Colon (tissue), 2 donors: ENCODE data around the gene PCSK9.

ENCODE experiments used
- FAIRE-seq: peaks from 2 replicates; lab custom pipeline; 2012; peaks lifted over from hg19 to GRCh38; lab: Jason Lieb, UNC
- donor health status: control.
- donor health status: control.

PCSK9 gene

DNA sequence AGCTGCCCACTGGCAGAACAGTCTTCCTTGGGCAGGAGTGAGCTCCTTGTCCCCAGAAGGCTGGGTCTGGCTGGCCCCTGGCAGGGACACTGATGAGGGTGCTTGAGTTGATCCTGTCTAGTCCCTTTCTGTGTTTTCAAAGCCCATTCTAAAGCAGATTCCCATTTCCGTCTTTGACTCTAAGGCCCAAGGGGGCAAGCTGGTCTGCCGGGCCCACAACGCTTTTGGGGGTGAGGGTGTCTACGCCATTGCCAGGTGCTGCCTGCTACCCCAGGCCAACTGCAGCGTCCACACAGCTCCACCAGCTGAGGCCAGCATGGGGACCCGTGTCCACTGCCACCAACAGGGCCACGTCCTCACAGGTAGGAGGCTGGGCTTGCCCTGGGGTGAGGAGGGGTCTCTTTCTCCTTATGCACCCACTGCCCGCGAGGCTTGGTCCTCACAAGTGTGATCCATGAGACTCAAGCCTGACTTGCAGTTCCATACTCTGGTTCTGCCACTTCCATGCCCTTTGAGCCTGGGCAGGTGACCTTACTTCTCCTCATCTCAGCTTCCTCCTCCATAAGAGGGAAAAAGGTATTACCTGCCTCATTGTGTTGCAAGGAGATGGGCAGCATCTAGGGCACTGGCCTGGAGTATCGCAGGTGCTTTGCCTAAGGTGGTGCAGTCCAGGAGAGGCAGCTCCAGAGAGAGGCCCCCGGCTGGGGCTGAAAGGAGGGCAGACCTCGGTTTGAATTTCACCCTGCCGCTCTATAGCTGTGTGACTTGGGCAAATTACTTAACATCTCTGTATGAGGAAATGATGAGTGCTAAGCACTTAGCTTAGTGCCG, 20.2 kb downstream of the PCSK9 start:
- FAIRE-seq = no peak

DNA sequence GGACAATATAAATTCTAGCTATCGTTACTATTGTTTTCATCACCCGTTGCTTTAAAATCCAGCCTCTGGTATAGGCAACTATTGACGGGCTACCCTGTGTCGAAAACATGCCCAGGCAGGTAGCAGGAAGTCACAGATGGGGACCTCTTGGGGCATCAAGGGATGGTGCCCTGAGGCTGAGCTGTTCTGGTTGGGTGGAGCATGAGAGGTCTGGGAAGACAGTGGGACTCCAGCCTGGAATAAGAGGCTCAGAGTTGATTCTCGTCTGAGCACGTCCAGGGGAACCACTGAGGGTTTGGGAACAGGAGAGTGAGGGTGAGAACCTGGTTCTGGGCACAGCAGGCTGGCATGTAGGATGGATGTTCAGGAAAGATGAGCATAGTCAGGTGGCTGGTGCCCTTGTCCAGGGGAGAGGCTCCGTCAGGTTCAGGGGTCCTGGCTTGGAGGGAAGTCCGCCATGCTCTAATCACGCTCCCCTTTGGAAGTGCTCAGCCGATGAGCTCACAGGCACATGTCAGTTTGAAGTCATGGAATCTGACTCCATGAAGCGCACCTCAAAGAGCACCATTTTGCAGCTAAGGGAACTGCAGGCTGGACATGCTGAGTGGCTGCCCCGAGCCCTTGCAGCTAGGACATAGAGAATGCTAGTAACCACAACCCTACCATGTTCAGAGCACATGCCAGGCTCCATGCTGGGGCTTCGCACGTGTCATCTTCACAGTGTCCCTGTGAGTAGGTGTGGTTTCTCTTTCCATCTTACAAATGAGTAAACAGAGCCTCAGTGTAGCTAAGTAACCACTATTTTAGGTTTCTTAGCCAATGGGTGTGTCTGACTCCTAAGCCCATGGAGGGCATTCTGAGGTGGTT, 21.0 kb downstream of the PCSK9 start:
- FAIRE-seq = no peak

DNA sequence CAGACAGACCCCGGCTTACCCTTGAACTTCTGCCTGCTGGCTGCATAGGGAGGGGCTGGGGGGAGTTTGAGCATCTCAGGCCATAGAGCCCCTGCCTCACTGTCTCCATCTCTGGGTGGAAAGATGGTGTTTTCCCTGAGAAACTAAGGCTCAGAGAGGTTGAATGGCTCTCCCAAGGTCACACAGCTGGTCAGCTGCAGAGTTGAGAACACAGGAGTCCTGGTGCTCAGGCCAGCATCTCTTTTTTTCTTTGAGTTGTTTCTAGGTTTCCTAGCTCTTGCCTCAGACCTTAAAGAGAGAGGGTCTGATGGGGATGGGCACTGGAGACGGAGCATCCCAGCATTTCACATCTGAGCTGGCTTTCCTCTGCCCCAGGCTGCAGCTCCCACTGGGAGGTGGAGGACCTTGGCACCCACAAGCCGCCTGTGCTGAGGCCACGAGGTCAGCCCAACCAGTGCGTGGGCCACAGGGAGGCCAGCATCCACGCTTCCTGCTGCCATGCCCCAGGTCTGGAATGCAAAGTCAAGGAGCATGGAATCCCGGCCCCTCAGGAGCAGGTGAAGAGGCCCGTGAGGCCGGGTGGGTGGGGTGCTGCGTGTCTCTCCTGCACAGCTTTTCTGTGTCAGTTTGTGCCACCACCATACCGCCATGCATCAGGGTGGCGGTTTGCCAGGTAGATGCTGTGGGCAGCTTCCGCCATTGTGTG, 21.8 kb downstream of the PCSK9 start:
- FAIRE-seq = no peak

DNA sequence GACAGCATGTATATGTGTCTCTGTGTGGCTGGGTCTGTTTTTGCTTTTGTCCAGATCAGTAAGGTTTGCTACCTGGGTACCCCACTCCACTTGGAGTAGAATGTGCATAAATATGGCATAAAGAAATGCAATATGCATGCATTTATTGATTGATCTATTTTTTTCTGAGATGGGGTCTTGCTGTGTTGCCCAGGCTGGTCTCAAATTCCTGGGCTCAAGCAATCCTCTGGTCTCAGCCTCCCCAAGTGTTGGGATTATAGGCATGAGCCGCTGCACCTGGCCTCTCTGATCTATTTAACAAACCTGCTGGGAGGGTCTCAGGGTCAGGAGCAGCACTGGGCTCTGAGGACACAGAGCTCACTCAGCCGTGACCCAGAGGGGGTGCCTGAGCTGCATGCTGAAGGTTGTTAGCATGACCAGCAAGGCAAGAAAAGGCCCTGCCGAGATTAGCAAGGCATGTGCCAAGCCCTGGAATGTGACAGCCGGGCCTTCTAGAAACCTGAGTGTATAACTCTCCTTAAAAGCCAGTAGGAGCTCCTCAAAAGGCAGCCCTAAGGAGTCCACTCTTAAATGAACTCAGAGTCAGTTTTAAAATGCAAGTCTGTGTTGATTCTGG, 22.5 kb downstream of the PCSK9 start:
- no peak for FAIRE-seq

DNA sequence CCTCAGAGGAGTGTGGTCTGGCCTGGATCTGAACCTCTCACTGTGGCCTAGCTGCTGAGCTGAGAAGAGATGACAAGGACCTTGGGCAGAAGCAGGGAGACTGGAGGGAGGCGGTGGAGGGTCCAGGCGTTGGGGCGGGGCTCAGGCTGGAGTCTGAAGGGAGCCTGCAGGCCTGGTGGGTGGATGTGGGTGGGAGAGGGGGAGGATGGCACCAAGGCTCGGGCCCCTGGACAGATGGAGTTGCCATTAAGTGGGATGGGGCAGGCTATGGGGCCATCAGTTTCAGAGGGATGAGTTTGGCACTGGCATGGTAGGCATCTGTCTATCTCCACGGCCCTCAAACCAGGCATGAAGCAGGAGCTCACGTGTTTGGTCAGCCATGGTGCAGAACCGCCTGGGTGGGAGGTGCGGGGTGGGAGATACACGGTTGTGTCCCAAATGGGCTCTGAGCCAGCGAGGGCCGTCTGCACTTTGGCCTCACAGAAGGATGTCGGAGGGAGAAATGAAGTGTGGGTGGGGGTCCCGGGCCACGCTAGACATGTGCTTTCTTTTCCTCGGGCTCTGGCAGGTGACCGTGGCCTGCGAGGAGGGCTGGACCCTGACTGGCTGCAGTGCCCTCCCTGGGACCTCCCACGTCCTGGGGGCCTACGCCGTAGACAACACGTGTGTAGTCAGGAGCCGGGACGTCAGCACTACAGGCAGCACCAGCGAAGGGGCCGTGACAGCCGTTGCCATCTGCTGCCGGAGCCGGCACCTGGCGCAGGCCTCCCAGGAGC, 23.6 kb downstream of the PCSK9 start:
- no peak for FAIRE-seq

DNA sequence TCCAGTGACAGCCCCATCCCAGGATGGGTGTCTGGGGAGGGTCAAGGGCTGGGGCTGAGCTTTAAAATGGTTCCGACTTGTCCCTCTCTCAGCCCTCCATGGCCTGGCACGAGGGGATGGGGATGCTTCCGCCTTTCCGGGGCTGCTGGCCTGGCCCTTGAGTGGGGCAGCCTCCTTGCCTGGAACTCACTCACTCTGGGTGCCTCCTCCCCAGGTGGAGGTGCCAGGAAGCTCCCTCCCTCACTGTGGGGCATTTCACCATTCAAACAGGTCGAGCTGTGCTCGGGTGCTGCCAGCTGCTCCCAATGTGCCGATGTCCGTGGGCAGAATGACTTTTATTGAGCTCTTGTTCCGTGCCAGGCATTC, 24.2 kb downstream of the PCSK9 start:
- FAIRE-seq = no peak

DNA sequence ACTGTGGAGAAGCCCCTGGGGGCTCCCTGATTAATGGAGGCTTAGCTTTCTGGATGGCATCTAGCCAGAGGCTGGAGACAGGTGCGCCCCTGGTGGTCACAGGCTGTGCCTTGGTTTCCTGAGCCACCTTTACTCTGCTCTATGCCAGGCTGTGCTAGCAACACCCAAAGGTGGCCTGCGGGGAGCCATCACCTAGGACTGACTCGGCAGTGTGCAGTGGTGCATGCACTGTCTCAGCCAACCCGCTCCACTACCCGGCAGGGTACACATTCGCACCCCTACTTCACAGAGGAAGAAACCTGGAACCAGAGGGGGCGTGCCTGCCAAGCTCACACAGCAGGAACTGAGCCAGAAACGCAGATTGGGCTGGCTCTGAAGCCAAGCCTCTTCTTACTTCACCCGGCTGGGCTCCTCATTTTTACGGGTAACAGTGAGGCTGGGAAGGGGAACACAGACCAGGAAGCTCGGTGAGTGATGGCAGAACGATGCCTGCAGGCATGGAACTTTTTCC, 24.8 kb downstream of the PCSK9 start:
- no peak for FAIRE-seq

DNA sequence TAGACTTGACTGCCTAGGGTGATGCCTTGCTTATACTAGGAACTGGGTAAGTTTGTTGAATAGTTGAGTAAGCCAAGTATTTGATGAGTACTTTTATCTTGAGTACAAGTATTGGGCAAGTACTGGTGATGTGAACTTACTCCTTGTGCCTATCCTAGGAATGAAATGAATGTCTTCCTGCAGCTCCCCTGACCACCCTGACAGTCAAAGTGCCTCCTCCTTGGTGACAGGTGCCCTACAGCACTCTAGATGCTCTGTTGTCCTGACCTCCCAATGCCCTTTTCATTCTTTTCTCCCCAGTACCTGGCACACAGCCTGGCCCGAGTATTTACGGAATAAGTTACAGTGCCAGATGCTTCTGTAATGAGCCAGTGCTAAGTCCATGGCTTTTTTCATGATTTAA, 25.5 kb downstream of the PCSK9 start:
- no peak for FAIRE-seq

DNA sequence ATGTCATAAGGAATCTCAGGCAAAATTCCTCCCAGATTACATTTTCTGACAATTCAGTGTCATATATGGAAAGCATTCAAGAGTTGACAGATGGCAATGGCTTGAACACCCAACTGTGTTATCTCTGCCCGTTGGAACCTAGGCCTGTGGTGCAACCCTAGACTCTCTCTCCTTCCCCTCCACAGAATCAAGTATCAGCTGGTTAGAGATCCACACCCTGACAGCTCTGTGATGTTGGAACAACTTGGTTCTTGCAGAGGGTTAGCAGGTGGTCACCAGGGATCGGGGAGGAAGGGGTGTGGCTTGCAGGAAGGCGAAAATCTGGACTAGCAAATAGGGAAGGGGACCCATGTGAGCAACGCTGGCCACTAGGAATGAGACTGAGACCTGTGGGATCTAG, 26.3 kb downstream of the PCSK9 start:
- no peak for FAIRE-seq

DNA sequence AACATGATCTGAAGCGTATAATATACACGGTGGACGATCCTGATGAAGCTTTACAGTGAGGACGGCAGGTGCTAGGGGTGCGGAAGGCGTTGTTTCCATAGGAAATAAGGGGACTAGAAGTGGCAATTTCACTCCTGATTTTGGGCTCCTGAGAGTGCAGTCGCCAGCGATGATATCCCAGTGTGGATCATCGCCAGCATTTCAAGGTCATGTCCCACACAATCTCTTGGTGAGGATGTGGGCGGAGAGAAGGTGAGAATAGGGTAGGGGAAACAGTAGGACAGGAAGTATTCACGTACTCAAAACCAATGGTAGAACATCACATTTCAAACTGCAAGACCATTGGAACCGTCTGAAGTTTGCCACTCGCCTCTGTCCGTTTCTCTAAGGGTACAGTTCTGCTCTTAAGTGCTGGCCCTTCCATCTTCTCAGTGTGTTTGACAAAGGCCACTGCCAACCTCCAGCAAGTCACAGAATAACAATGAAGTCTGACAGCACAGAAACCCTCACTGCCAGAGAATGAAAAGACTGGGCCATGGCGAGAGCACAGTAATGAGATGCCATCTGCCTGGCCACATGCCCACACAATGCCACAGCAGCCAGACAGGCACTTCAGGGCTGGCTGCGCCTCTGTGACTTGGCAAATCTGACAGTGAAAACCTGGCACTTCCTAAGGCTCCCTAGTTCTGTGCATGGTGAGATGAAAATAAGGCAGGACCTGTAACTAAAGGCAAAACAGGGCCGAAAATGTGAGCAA, 27.9 kb downstream of the PCSK9 start:
- no peak for FAIRE-seq

DNA sequence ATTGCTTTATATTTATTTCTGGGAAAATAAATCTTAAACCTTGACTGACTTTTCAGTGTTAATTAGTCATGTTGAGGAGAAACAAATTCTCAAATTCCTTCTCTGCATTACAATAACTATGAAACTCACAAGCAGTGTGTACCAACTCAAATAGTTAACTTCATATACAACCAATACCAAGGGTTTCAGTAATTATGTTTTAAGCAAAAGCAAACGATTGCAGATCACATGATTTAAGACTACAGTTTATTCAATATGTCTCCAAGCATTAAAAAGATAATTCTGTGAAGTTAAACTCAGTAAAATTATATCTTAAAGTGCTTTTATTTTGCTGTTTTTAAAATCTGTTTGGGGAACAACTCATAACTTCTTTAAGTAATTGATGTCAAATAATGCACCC, 28.6 kb downstream of the PCSK9 start:
- no peak for FAIRE-seq

DNA sequence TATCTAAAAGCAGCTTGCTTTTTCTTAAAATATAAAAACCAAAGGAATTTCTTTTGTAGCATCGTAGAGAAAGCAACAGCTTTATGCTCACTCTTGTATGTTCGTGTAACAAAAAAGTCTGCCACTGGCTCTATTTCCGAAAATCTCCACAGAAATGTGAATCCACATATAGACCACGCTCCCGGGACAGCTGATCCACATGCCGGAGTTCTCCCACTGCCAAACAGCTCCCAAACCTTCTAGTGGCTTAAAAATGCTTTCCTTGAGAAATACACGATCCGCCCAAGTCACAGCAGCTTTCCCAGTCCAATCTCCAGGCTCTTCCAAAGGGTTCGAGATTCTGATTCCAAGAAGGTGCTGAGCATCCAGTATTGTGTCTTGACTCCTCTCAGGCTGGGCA, 29.3 kb downstream of the PCSK9 start:
- FAIRE-seq = no peak

DNA sequence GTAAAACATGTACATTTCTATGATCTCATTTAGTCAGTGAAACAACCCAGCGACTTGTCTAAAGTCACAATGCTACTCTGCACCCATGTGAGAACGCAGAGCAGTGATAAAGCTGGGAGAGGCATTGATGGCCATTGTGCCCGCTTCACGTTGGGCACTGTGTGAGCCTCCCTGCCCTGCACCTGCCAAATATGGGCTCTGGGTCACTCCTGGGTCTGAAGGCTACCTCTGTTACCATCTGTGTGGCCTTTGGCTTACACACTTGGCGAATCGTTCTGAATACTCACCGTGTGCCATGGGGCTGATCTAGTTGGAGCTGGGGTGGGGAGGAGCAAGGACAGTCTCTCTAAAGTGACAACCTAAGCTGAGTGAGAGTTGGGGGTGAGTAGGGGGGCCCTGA, 29.9 kb downstream of the PCSK9 start:
- no peak for FAIRE-seq

DNA sequence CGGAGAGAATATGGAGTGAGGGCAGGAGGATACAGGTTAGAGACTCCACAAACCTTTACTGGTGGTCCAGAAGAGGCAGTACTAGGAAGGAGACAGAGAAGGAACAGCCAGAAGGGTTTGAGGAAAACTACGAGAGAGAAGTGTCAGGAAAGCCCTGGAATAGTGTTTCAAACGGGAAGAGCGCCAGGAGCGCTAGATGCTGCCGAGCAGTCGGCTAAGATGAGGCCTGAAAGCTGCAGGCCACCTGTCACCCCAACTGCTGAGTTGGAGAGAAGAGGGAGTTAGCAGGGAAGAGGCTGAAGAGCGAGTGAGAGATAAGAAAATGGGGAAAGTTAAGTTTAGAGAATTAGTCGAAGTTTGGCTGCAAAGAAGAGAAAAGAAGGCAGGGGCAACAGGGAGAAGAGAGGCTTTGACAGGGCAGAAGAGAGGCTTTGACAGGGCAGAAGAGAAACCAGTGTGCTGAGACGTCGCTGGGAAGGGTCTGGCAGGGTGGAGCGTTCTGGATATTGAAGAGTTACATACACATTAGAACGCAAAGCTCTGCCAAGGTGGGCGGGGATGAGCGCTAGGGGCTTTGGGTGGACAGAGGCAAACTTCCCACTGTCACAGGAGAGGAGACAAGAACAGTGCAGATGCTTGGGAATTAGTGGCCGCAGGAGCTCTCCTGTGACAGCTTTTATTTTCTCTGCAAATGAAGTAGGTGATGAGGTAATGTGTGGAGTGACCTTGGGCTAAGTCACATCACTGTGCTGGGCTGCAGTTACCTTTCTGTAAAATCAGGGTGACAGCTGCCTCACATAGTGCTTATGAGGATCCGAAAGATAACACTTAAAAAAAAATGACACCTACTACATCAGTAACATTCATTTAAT, 31.2 kb downstream of the PCSK9 start:
- FAIRE-seq = no peak

DNA sequence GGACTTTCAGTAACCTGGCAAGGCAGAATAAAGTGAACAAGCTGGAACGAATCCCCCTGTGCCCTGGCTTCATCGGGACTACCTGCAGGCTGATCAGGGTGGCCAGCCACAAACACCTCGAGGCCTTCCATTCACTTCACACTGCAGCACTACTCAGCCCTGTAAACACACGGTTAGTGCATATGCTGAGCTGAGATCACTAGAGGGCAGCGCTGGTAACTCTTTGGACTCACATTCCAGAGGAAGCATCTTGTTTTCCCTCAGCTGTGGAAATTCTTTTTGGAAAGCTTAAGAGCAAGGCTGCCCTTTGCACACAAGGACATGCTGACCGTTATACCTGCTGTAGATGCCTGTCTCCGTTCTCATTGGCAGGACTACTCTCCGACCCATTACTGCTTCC, 32.1 kb downstream of the PCSK9 start:
- FAIRE-seq = no peak

DNA sequence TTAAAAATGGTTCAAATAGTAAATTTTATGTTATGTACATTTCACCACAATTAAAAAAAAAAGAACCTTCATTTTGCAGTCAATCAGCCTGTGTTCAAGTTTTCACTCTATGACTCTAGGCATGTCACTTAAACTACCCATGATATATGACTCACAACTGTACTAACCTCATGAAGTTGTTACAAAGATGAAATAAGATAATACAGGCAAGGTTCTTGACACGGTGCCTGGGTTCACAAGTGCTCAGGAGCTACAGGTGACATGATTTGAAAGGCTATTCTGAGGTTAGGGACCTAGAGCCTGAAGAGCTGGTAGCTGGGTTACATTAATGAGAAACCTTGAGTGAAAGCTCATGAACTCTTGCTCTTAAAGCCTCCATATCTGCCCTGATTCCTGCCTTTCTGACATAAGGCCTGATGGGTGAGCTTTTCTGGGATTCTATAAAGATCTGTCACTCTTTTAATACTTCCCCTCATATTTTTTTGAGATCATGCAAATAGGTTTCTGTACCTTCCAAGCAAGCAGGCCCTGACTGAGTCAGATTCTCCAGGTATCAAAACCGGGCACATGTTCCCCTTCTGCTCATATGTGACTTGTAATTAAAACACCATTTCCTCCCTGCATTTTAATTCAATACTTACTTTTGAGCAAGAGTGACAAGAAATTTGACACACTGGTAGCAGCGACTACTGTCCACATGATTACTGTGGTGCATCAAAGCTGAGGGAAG, 34.0 kb downstream of the PCSK9 start:
- FAIRE-seq = no peak

DNA sequence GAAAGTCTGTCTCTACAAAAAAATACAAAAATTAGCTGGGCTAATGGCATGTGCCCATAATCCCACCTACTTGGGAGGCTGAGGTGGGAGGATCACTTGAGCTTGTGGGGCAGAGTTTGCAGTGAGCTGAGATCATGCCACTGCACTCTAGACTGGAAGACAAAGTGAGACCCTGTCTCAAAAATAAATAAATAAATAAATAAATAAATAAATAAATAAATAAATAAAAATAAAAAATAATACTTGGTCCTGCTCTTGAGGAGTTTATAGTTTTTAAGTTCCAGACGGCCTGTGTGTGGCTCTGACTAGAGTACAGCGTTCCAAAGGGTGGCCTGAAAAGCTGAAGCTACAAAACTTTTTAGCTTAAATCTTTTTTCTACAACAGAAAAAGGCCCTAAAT, 35.1 kb downstream of the PCSK9 start:
- no peak for FAIRE-seq

DNA sequence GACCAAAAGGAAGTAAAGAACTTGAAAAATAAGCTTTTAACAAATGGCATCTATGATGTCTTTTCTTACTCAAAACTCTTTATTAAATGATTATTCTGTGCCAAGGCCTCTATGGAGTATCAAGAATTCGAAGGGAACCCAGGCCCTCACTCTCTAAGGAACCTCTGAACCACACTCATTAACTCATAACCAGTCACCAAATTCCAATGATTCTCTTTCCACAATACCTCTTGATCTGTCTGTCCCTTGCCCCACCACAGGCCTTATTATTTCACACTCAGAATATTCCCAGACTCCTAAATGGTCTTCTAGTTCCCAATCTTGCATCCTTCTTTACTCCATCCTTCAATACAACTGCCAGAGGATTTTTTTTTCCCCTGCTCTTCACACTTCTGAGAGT, 37.0 kb downstream of the PCSK9 start:
- FAIRE-seq = no peak

DNA sequence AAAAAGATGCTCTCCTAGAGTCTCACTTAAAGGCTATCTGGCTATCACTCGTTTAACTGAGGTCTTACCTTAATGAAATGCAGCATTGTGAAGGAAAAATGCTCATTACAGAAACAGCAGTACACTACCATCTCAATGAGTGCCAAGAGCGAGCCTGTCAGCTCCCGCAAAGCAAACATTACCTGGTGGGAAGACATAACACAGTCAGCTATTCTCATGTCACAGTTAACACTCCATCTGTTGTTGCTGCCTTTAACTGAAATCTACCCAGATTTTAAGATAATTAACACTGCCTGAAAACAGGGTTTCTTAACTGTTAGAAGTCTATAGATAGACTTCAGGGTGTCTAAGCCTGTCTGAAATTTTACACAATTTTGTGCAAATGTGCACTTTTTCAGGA, 39.1 kb downstream of the PCSK9 start:
- FAIRE-seq = no peak
